Activated CD4-positive, CD25-positive, alpha-beta regulatory T cell treated with anti-CD3 and anti-CD28 coated beads, Interleukin-2, amount 50 U/mL, for 72 hours (primary cell): ENCODE results near the gene SGTB.
"Not testable (repeated sequence)": the region's sequence is repeated elsewhere in the genome, so short reads cannot be mapped to it uniquely, and the experiment has no call there.

Experiments used
- DNase-seq: peaks from one replicate; pipeline ENCODE4 v3.0.0; 2021

Gene SGTB

GRCh38 chr5:65721720-65722574 lies at the start of gene SGTB, which contains the start of gene NLN:
Gene SGTB, minus strand, starts transcription at chr5:65722109. Its CDS starts 1,302 bp downstream, at chr5:65720807.
Gene NLN, plus strand, starts transcription at chr5:65722205. Its CDS starts 169 bp downstream, at chr5:65722374.
- peak; percentile 88 for DNase-seq

- no peak for DNase-seq
Observed at GRCh38 chr5:65771266-65771665, 49.4 kb upstream of the SGTB start.

- no peak for DNase-seq
Observed at GRCh38 chr5:65769539-65769938, 47.6 kb upstream of the SGTB start.

- no peak for DNase-seq
Observed at GRCh38 chr5:65768723-65769346, 46.9 kb upstream of the SGTB start.

GRCh38 chr5:65767565-65767964 lies 45.7 kb upstream of the SGTB start:
- no peak for DNase-seq

GRCh38 chr5:65766781-65767180 lies 44.9 kb upstream of the SGTB start:
- DNase-seq, result no peak

GRCh38 chr5:65766175-65766574 lies 44.3 kb upstream of the SGTB start:
- no peak for DNase-seq

GRCh38 chr5:65765582-65765981 lies 43.7 kb upstream of the SGTB start:
- DNase-seq, result no peak

- DNase-seq, result no peak
Observed at GRCh38 chr5:65762234-65762633, 40.3 kb upstream of the SGTB start.

- DNase-seq, result no peak
Observed at GRCh38 chr5:65760504-65761275, 38.8 kb upstream of the SGTB start.

GRCh38 chr5:65758546-65759144 lies 36.7 kb upstream of the SGTB start:
- no peak for DNase-seq

GRCh38 chr5:65753189-65753588 lies 31.3 kb upstream of the SGTB start:
- DNase-seq, result no peak

GRCh38 chr5:65750938-65751337 lies 29.0 kb upstream of the SGTB start:
- DNase-seq, result no peak

- DNase-seq, result no peak
Observed at GRCh38 chr5:65749956-65750355, 28.0 kb upstream of the SGTB start.

GRCh38 chr5:65749221-65749844 lies 27.4 kb upstream of the SGTB start:
- DNase-seq, result no peak

- no peak for DNase-seq
Observed at GRCh38 chr5:65742565-65743231, 20.8 kb upstream of the SGTB start.

GRCh38 chr5:65739162-65739561 lies 17.3 kb upstream of the SGTB start:
- no peak for DNase-seq

GRCh38 chr5:65738305-65738704 lies 16.4 kb upstream of the SGTB start:
- no peak for DNase-seq

GRCh38 chr5:65737842-65738241 lies 15.9 kb upstream of the SGTB start:
- no peak for DNase-seq

GRCh38 chr5:65736011-65736410 lies 14.1 kb upstream of the SGTB start:
- DNase-seq, result no peak

GRCh38 chr5:65734921-65735320 lies 13.0 kb upstream of the SGTB start:
- DNase-seq, result no peak

GRCh38 chr5:65734196-65734775 lies 12.4 kb upstream of the SGTB start:
- not testable (repeated sequence) for DNase-seq
